CD4-positive, CD25-positive, alpha-beta regulatory T cell (primary cell): ENCODE results near the gene IRF9. TPM values are rescaled to one million over a fixed set of nuclear protein-coding genes. Genes with fewer than 3 reads are reported as not detected.

Experiments used
- ATAC-seq, 2 donors: fragments of 150-1000 bp; cut with Tn5 transposase; one replicate each; pipeline ENCODE4 v1.10.0; 2021; ENCODE audit warnings: low read depth in 2 of 2, moderate number of reproducible peaks in 2 of 2, moderate library complexity in 1 of 2
- DNase-seq, 3 donors: peaks; one replicate each; pipeline versions ENCODE4 v3.0.0 to v3.0.0-alpha.2; 2012 to 2022; ENCODE audit warnings: mixed read lengths in 1 of 3
- H3K27ac ChIP-seq: one replicate; pipeline ENCODE4 v1.7.0; 2013; ENCODE audit warnings: mild to moderate bottlenecking, low read length; ENCODE audit not compliant: insufficient read depth, poor library complexity, severe bottlenecking
- H3K27me3 ChIP-seq: one replicate; pipeline ENCODE4 v1.7.0; 2013; ENCODE audit warnings: low read length; ENCODE audit not compliant: control insufficient read depth, insufficient read depth
- H3K36me3 ChIP-seq: one replicate; pipeline ENCODE4 v1.7.0; 2013; ENCODE audit warnings: mild to moderate bottlenecking, low read length, moderate library complexity; ENCODE audit not compliant: control insufficient read depth, insufficient read depth
- H3K4me1 ChIP-seq: 2 replicates; pipeline ENCODE4 v1.7.0; 2013; ENCODE audit warnings: mild to moderate bottlenecking, low read length; ENCODE audit not compliant: insufficient read depth, control insufficient read depth, poor library complexity, severe bottlenecking
- H3K4me3 ChIP-seq: one replicate; pipeline ENCODE4 v1.7.0; 2013; ENCODE audit warnings: low read depth, mild to moderate bottlenecking, low read length, moderate library complexity
- H3K9me3 ChIP-seq, 2 experiments: 1 replicate in 1 of 2; 2 replicates in 1 of 2; pipeline ENCODE4 v1.7.0; 2013; ENCODE audit warnings: low read length in 2 of 2, mild to moderate bottlenecking in 1 of 2, moderate library complexity in 1 of 2; ENCODE audit not compliant: control insufficient read depth in 2 of 2
- H3K27ac Mint-ChIP-seq, 3 donors: one replicate each; pipeline ENCODE4 v1.8.0; 2020 to 2022; ENCODE audit warnings: mild to moderate bottlenecking in 3 of 3, mixed read lengths in 3 of 3, moderate library complexity in 2 of 3
- H3K27me3 Mint-ChIP-seq: one replicate; pipeline ENCODE4 v1.8.0; 2022; ENCODE audit warnings: mild to moderate bottlenecking, mixed read lengths
- H3K36me3 Mint-ChIP-seq: one replicate; pipeline ENCODE4 v1.8.0; 2020; ENCODE audit warnings: mixed read lengths
- H3K4me1 Mint-ChIP-seq, 4 donors: one replicate each; pipeline ENCODE4 v1.8.0; 2020 to 2022; ENCODE audit warnings: mixed read lengths in 4 of 4, mild to moderate bottlenecking in 1 of 4
- H3K4me3 Mint-ChIP-seq, 4 donors: one replicate each; pipeline ENCODE4 v1.8.0; 2020 to 2022; ENCODE audit warnings: mild to moderate bottlenecking in 4 of 4, mixed read lengths in 4 of 4, moderate library complexity in 3 of 4
- H3K9me3 Mint-ChIP-seq, 7 donors: one replicate each; pipeline ENCODE4 v1.8.0; 2020 to 2022; ENCODE audit warnings: mixed read lengths in 7 of 7, mild to moderate bottlenecking in 3 of 7, moderate library complexity in 2 of 7
- polyA plus RNA-seq, 4 donors: library from polyadenylated mRNA; unstranded; fragments of 300-500 nt; fragmentation: Illumina TruSeq; gene quantifications; one replicate each; pipeline ENCODE4 v1.2.3, GENCODE V29; 2021
- total RNA-seq: library from RNA; stranded (reverse); gene quantifications from one replicate; pipeline ENCODE4 v1.2.3, GENCODE V29; 2022

Gene IRF9
- total and polyA plus RNA-seq, 5 donors from 2014 or later, result 105 to 369 (median 127) TPM

DNA sequence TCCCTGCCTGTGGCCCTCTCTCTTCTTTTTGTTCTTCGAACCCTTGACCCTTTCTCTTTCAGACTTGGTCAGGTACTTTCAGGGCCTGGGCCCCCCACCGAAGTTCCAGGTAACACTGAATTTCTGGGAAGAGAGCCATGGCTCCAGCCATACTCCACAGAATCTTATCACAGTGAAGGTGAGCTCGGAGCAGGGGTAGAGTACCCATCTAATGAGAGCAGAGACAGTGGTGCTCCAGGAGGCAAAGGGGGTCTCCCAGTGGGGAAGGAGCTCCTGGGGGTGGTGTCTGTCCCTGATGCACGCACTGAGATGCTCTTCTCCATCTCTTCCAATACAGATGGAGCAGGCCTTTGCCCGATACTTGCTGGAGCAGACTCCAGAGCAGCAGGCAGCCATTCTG, 4.7 kb downstream of the IRF9 start:
- Histone ChIP-seq H3K4me1 (peaks cover 43% of the 10 kb centered on the region), H3K36me3 (peaks cover 54% of the 10 kb centered on the region), H3K27ac (no peak overlapping the region), H3K4me3 (no peak overlapping the region), H3K27me3 (no peaks in the 10 kb centered on the region), H3K9me3 (no peaks in the 10 kb centered on the region)
- peaks cover 0 to under 1% (median 0%) of the 10 kb centered on the region in 7 donors for H3K9me3 Mint-ChIP-seq
- H3K36me3 Mint-ChIP-seq, result peaks cover 55% of the 10 kb centered on the region
- no peaks in the 10 kb centered on the region for H3K27me3 Mint-ChIP-seq
- peak overlapping the region in 1 of 4 donors; percentile 28 for H3K4me3 Mint-ChIP-seq
- ATAC-seq (no peak), DNase-seq (no peak)
- H3K4me1 Mint-ChIP-seq, result peaks cover 7 to 70% (median 42%) of the 10 kb centered on the region in 4 donors
- H3K27ac Mint-ChIP-seq, result no peak overlapping the region

DNA sequence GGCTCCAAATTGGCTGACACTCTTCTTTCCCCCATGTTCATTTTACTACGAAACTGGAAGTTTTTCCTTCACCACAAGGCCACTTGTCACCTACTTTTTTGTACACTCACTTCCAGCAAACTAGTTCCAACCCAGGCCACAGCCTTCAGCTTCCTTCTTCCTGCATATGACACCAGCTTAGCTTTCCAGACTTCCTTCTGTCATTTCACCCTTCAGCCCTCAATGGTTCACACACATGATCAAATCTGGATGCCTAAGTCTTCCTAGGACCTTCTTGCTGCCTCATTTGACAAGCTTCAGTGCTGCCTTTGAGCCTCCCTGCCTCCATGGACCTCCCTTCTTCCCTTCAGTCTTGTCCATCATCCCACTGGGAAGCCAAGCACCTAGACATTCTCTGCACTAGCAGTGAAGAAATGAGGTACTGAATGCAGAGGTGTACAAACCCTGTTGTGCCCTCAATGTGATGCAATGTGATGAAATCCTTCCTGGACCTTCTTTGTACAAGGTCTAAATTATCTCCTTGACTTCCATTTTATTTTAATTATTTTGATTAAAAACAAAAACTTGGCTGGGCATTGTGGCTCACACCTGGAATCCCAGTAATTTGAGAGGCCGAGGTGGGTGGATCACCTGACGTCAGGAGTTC, 6.5 kb downstream of the IRF9 start:
- H3K36me3 ChIP-seq, result peaks cover 54% of the 10 kb centered on the region
- peak overlapping the region in 1 of 3 donors; percentile 64 for H3K27ac Mint-ChIP-seq

DNA sequence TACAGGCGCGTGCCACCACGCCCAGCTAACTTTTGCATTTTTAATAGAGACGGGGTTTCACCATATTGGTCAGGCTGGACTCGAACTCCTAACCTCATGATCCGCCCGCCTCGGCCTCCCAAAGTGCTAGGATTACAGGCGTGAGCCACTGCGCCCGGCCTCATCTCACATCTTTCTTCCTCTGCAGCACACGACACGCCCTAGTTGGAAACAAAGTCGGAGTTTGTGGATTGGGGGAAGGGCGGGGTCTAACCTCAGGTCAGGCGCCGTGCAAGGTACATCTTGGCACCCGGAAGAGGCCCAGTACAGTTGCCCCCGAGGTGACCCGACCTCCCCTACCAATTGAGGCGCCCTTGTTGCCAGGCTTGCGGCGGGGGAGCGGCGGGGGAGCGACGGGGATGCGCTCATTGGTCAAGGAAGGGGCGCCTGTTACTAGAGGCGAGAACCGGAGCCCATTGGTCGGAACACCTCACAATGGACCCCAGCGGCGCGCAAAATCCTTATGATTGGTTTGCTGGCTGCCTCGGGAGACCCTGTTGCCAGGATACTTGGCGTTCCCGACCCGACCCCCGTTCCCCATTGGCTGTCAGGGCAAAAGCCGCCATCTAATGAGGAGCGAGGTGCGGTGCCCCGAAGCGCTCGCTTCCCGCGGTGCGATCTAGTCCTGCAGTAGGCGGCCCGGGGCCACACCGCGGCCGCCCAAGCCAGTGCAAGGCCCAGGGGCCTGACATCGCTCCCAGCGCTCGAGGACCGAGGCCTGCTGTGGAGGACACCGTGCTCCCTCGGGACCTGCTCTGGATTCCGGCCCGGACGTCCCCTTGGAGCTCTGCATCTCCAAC, 10.6 kb downstream of the IRF9 start, which contains the start of gene REC8:
REC8 (plus strand) TSS at position 659 of the 839 bp plus-strand sequence. CDS start 473 bp downstream, outside the sequence.
- ATAC-seq (peak; percentile 74 to 82), DNase-seq (peak; percentile 72 to 84 (median 74))
- H3K4me3 Mint-ChIP-seq, result peak within 1 kb of the TSS; percentile 83 to 96 (median 92)
- peaks cover 1 to 51% (median 30%) of the 10 kb centered on the region in 4 donors for H3K4me1 Mint-ChIP-seq
- Histone ChIP-seq H3K36me3 (peaks cover 18% of the 10 kb centered on the region), H3K27me3 (no peaks in the 10 kb centered on the region), H3K4me3 (peak within 1 kb of the TSS; percentile 26), H3K27ac (peak within 1 kb of the TSS; percentile 65), H3K4me1 (peaks cover 16% of the 10 kb centered on the region), H3K9me3 (no peaks in the 10 kb centered on the region)
- H3K27ac Mint-ChIP-seq, result peak within 1 kb of the TSS; percentile 76 to 91 (median 87)
- H3K27me3 Mint-ChIP-seq, result peaks cover 5% of the 10 kb centered on the region
- H3K9me3 Mint-ChIP-seq, result peaks cover 0 to 2% (median 0%) of the 10 kb centered on the region in 7 donors
- H3K36me3 Mint-ChIP-seq, result peaks cover 27% of the 10 kb centered on the region

More for the DNA sequence above, 6.5 kb downstream of the IRF9 start:
- peaks cover 44% of the 10 kb centered on the region for H3K4me1 ChIP-seq
- no peaks in the 10 kb centered on the region for H3K9me3 ChIP-seq
- no peak overlapping the region for H3K4me3 ChIP-seq
- H3K9me3 Mint-ChIP-seq, result peaks cover 0 to 2% (median 0%) of the 10 kb centered on the region in 7 donors
- H3K27me3 ChIP-seq, result no peaks in the 10 kb centered on the region
- ATAC-seq, result no peak
- H3K36me3 Mint-ChIP-seq, result peaks cover 40% of the 10 kb centered on the region
- peak overlapping the region in 1 of 4 donors; percentile 69 for H3K4me3 Mint-ChIP-seq
- peaks cover 5% of the 10 kb centered on the region for H3K27me3 Mint-ChIP-seq
- no peak for DNase-seq
- H3K27ac ChIP-seq, result no peak overlapping the region
- H3K4me1 Mint-ChIP-seq, result peaks cover 7 to 68% (median 41%) of the 10 kb centered on the region in 4 donors

- peaks cover 22% of the 10 kb centered on the region for H3K36me3 Mint-ChIP-seq
- H3K27ac ChIP-seq, result peak overlapping the region; percentile 65
- no peak for ATAC-seq
These were observed 11.3 kb downstream of the IRF9 start for GRCh38 chr14:24172261-24172860.

GRCh38 chr14:24172871-24173281, 11.8 kb downstream of the IRF9 start:
- DNase-seq (peak in 1 of 3 donors; percentile 23), ATAC-seq (no peak)
- H3K9me3 ChIP-seq, result no peaks in the 10 kb centered on the region
- peaks cover 20% of the 10 kb centered on the region for H3K36me3 ChIP-seq
- no peak overlapping the region for H3K27ac ChIP-seq
- Mint-ChIP-seq H3K27ac (peak overlapping the region in 2 of 3 donors; percentile 56 to 76), H3K4me3 (peak overlapping the region; percentile 41 to 82 (median 54)), H3K27me3 (peaks cover 5% of the 10 kb centered on the region), H3K36me3 (peaks cover 18% of the 10 kb centered on the region), H3K4me1 (peaks cover 0 to 47% (median 25%) of the 10 kb centered on the region in 4 donors), H3K9me3 (peaks cover 0 to 2% (median 0%) of the 10 kb centered on the region in 7 donors)
- peaks cover 16% of the 10 kb centered on the region for H3K4me1 ChIP-seq
- H3K27me3 ChIP-seq, result no peaks in the 10 kb centered on the region
- H3K4me3 ChIP-seq, result no peak overlapping the region

More at GRCh38 chr14:24172261-24172860, 11.3 kb downstream of the IRF9 start:
- Histone ChIP-seq H3K27me3 (no peaks in the 10 kb centered on the region), H3K9me3 (no peaks in the 10 kb centered on the region), H3K4me1 (peaks cover 16% of the 10 kb centered on the region), H3K36me3 (peaks cover 22% of the 10 kb centered on the region), H3K4me3 (peak overlapping the region; percentile 26)
- DNase-seq, result no peak
- peak overlapping the region; percentile 69 to 91 (median 76) for H3K27ac Mint-ChIP-seq
- H3K4me3 Mint-ChIP-seq, result peak overlapping the region; percentile 54 to 93 (median 87)
- H3K27me3 Mint-ChIP-seq, result peaks cover 5% of the 10 kb centered on the region
- peaks cover 0 to 2% (median 0%) of the 10 kb centered on the region in 7 donors for H3K9me3 Mint-ChIP-seq
- H3K4me1 Mint-ChIP-seq, result peaks cover 0 to 51% (median 27%) of the 10 kb centered on the region in 4 donors

DNA sequence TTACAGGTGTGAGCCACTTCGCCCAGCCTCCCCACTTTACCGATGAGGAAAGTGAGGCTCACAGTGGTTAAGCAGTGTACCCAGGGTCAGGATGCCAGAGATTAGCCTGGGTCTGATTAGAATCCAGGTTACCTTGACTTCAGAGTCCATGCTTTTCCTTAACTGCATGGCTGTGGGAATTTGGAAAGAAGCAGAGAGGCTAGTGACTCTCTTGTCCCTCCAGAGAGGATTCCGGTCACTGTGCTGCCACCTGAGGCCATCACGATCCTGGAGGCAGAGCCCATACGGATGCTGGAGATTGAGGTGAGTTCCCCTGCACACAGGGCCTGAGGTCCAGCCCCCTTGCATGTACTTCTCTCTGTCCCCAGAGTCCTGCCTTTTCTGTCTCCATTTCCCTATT, 15.5 kb downstream of the IRF9 start:
- Histone ChIP-seq H3K27me3 (no peaks in the 10 kb centered on the region), H3K4me1 (peaks cover 6% of the 10 kb centered on the region), H3K27ac (no peak overlapping the region), H3K4me3 (no peak overlapping the region), H3K9me3 (no peaks in the 10 kb centered on the region), H3K36me3 (peaks cover 40% of the 10 kb centered on the region)
- Mint-ChIP-seq H3K4me3 (no peak overlapping the region), H3K27ac (no peak overlapping the region), H3K4me1 (peaks cover 0 to 32% (median 9%) of the 10 kb centered on the region in 4 donors), H3K27me3 (peaks cover 2% of the 10 kb centered on the region), H3K36me3 (peaks cover 17% of the 10 kb centered on the region), H3K9me3 (no peaks in the 10 kb centered on the region)
- DNase-seq, result no peak
- no peak for ATAC-seq

- ATAC-seq (no peak), DNase-seq (no peak)
- Histone ChIP-seq H3K4me3 (no peak overlapping the region), H3K4me1 (no peaks in the 10 kb centered on the region), H3K27me3 (no peaks in the 10 kb centered on the region), H3K36me3 (peaks cover 40% of the 10 kb centered on the region), H3K9me3 (no peaks in the 10 kb centered on the region), H3K27ac (no peak overlapping the region)
- H3K4me1 Mint-ChIP-seq, result peaks cover 0 to 27% (median 9%) of the 10 kb centered on the region in 4 donors
- peak overlapping the region in 2 of 3 donors; percentile 48 to 51 for H3K27ac Mint-ChIP-seq
- no peaks in the 10 kb centered on the region for H3K9me3 Mint-ChIP-seq
- H3K27me3 Mint-ChIP-seq, result no peaks in the 10 kb centered on the region
- H3K36me3 Mint-ChIP-seq, result peaks cover 17% of the 10 kb centered on the region
- no peak overlapping the region for H3K4me3 Mint-ChIP-seq
These were observed 16.2 kb downstream of the IRF9 start for GRCh38 chr14:24177041-24177825.
